HG02678 (cell line): Measurements from ENCODE around the gene TRIM7.

ENCODE experiments used
- ATAC-seq: cut with Tn5 transposase; IDR thresholded peaks from one replicate; pipeline ENCODE4 v1.9.1; 2021; ENCODE audit warnings: mild to moderate bottlenecking, moderate library complexity; ENCODE audit not compliant: unreplicated experiment

TRIM7 gene

DNA sequence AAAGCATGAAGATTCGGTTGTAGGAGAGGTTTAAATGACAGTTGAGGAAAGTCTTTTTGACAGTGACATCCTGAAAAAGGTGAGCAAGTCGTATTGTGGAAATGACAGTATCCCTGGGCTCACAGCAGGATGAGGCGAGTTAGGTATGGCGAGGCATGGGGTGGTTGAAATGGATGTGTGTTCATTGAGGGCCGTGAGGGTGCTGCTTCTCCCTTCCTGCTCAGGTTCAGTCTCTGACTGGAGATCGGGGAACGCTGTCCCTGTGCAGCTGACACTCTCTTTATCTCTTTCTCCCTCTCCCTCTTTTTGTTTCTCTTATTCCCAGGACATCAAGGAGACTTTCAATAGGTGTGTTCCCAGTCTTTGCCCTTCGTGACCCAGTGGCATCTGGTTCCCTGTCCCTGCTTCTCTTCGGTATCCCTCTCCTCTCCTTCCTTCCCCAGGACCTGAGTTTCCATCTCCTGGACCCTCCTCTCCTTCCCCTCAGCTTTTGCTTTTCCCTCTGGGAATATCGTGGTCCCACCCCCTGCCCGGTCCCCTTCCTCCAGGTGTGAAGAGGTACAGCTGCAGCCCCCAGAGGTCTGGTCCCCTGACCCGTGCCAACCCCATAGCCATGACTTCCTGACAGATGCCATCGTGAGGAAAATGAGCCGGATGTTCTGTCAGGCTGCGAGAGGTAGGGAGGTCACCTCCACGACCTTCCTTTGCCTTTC is 28.2 kb upstream of the TRIM7 start:
- no peak for ATAC-seq

- ATAC-seq: no peak
These were observed 27.6 kb upstream of the TRIM7 start for GRCh38 chr5:181232593-181232992.

- no peak for ATAC-seq
These were observed 26.4 kb upstream of the TRIM7 start for GRCh38 chr5:181231432-181231831.

DNA sequence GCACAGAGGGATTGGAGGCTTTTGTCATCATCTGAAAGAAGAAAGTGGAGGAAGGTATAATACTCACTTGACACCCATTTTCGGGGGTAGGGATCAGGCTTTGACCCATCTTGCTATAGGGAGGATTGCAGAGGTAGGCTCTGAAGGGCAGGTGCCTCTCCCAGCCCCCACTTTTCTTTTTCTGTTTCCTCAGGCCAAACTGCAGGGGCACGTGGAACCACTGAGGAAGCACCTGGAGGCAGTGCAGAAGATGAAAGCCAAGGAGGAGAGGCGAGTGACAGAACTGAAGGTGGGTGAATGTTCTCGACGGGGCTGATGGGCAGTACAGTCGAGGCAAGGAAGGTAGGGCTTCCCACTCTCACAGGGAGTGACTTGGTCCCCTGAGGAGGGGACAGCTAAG is 25.6 kb upstream of the TRIM7 start:
- no peak for ATAC-seq

GRCh38 chr5:181229996-181230395 is 25.0 kb upstream of the TRIM7 start:
- no peak for ATAC-seq

DNA sequence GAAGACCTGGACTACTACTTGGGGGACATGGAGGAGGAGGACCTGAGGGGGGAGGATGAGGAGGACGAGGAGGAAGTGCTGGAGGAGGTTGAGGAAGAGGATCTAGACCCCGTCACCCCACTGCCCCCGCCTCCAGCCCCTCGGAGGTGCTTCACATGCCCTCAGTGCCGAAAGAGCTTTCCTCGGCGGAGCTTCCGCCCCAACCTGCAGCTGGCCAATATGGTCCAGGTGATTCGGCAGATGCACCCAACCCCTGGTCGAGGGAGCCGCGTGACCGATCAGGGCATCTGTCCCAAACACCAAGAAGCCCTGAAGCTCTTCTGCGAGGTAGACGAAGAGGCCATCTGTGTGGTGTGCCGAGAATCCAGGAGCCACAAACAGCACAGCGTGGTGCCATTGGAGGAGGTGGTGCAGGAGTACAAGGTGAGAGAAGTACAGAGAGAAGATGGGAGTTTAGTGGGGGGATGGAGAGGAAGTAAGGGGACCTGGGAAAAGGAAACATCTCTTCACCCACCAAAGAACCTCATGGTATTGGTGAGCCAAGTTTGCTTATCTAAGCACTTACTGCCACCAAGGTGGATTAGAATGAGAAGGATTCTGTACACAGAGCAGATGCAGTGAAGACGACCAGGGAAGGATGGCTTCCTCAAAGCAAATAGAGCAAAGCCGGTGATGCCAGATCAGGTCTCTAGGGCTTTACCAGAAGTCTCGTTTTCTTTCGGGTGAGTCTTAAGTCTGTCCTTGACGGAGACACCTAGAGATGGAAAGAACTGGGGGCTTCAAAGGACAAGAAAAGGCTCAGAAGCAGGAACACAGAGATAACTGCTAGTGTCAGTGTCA is 19.6 kb upstream of the TRIM7 start:
- ATAC-seq: no peak

- ATAC-seq: no peak
These were observed 18.9 kb upstream of the TRIM7 start for GRCh38 chr5:181223729-181224389.

DNA sequence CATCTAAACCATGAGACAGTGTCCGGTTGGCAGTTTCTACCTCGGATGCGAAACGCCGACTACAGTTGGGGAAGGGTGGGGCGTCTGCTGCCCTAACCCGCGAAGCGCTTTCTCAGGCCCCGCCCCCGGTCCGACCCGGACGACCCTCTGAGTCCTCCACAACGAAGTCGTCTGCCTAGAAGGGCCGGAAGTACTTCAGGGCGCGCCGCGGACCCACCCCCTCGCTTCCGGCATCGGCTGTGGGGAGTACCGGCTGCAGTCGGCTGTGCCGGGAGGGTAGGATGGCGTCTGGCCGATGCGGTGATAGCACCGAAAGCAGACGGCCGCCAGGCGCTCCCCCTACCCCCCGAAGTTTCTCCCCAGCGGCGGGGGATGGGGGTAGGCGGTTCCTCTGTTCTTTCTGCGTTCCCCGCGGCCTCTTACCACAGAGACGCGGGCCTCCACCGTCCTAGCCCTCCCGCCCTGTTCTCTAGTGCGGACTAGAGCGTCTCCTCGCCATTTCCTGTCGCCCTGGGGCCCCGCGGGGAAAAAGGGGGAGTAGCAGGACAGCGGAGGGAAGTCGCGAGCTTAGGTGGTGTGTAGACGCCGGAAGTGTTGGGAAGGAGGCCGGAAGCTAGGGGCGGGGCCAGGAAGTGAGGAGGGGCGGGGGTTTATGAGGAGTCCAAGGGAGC is 18.2 kb upstream of the TRIM7 start, which contains the start of gene TRIM41:
TRIM41 (plus strand) TSS at position 224 of the 671 bp plus-strand sequence. CDS start 719 bp downstream, outside the sequence.
- peak; percentile 73 for ATAC-seq

GRCh38 chr5:181222630-181223057 is 17.6 kb upstream of the TRIM7 start:
- ATAC-seq: no peak

DNA sequence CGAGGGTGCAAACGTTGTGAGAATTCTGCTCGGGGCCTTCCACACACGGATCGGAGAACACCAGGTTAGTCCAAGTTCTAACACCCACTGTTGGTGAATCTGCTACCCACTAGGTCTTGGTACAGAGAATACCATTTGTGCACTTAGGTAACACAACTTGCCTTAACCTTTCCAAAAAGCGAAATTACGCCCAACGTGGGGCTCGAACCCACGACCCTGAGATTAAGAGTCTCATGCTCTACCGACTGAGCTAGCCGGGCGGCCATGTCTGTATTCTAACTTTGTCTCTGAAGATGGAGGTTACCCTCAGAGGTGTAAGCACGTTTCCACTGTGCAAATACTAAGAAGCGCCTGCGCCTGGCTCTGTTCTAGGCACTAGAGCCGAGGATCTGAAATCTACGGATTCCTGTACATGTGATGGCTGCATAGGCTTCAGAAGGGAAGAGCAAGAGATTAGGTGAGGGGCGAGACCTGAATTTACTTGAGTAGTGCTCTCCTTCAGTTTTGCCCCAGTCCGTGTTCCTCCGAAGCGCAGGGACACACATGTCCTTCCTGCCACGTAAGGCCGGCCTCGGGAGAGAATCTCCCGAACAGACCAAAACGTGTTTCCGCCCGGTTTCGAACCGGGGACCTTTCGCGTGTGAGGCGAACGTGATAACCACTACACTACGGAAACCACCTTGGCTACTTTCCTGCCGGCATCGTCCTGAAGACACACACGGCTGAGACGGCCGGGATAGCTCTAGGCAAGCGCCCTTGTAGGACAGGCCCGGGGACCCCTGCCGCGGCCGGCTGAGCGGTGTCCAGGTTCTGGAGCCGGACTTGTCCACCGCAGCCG is 17.0 kb upstream of the TRIM7 start:
- ATAC-seq: peak; percentile 29

DNA sequence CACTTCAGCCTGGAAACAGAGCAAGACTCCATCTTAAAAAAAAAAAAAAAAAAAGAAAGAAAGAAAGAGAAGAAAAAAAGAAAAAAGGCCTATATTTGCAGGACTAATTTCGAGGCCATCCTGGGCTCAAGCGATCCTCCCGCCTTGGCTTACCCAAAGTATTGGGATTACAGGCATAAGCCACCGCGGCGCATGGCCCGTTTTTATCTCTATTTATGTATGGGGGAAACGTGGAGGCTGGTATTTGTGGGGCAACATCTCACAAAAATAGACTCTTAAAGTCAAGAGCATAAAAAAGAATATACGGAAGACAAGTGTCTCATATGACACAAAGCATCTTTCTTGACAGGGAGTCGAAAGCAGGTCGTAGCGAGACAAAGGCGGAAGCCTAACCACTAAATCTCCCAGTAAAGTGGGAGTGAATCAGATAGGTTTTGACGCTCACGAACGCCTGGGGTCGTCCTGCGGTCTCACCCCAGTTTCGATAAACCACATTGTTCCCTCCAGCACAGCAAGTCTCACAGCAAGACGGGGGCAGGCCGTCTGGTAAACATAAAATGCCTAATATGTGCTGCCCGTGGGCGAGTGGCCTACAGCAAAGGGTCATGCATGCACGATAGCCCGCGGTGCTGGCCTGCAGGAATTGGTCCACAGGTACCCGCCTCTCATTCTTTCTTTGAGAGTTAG is 16.3 kb upstream of the TRIM7 start:
- no peak for ATAC-seq

- no peak for ATAC-seq
These were observed 15.2 kb upstream of the TRIM7 start for GRCh38 chr5:181220178-181220515.

DNA sequence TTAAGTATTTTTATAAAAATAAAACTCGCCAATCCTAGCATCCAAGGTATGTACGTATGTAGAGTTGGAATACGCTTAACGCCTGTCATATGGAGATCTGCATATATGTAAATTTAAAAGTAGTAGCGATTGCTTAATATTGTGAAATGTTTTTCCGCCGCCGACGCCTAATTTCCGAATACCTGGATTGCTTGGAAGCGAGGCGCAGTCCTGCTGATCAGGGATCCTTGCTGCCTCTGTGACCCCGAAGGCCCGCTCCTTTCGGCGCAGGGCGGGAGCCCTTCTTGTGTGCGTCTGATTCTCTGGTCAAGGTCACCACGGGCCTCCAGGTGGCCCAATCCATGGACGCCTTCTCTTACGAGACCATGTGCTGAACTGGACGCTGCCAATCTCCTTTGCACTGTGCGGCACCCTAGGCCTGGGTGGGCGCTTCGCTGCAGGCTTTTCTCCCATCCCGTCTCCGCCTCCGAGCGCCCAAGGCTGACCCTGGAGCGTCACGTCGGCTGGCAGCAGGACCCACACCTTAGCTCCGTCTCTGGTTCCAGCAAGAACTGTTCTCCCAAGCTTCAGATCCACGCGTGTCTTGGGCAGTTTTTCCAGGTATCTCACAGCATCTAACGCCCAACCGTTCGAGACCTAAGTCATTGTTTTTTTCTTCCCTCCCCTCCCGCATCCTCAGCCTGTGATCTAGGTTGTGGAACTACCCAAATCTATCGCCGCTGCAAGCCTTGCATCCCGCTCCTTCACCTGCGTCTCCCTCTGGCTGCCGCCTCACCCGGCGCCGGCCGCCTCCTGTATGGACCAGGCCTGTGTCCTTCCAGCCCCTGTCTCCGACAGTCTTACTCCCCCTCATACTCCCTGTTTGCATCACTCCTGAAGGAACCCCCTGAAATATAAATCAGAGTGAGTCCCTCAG is 14.5 kb upstream of the TRIM7 start:
- ATAC-seq: no peak

GRCh38 chr5:181218795-181219124 is 13.8 kb upstream of the TRIM7 start:
- ATAC-seq: no peak

- ATAC-seq: peak; percentile 14
These were observed 12.7 kb upstream of the TRIM7 start for GRCh38 chr5:181217803-181218062.

GRCh38 chr5:181217111-181217802 is 12.3 kb upstream of the TRIM7 start:
- ATAC-seq: peak; percentile 28

DNA sequence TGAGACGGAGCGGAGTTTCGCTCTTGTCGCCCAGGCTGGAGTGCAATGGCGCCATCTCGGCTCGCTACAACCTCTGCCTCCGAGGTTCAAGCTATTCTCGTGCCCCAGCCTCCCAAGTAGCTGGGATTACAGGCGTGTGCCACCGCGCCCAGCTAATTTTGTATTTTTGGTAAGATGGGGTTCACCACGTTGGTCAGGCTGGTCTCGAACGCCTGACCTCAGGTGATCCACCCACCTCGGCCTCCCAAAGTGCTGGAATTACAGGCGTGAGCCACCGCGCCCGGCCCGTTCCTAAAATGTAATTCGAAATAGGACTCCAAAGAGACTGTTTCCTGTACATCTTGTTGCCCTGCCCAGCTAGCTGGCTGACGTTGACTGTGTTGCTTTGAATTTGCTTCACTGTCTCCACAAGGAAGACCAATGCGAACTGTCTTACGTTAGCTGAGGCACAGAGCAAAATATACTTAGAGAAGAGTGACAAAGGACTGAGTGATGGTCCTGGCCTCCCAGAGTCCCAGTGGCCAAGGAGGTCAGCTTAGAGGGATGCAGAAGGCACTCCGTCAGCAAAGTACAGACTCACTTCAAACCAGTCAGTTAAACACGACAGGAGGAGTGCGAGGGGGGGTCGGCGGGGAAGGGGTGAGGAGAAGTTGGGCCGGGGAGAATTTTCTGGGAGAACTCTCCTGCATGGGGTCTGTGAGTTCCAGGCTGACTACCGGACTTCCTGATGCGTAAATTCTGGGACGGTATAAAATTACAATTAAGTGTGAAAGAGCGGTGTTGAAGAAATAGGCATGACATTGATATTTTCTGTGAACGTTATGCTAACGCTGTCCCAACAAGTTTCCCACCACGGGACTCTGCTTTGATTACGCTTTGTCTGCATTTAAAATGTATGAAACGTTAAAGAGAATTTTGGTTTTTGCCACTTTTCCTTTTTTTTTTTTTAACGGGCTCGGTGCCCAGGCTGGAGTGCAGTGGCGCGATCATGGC is 11.3 kb upstream of the TRIM7 start:
- no peak for ATAC-seq
